Central memory CD4-positive, alpha-beta T cell (primary cell): Measurements from ENCODE around the gene KIRREL3.

Experiments
- DNase-seq: peaks from one replicate; pipeline ENCODE4 v3.0.0; 2022
- total RNA-seq, 3 experiments: gene quantifications; one replicate each; lab custom pipeline; 2026; lab: John Stamatoyannopoulos, UW

KIRREL3 gene
- total RNA-seq, result 0 reads per million in 3 experiments

DNA sequence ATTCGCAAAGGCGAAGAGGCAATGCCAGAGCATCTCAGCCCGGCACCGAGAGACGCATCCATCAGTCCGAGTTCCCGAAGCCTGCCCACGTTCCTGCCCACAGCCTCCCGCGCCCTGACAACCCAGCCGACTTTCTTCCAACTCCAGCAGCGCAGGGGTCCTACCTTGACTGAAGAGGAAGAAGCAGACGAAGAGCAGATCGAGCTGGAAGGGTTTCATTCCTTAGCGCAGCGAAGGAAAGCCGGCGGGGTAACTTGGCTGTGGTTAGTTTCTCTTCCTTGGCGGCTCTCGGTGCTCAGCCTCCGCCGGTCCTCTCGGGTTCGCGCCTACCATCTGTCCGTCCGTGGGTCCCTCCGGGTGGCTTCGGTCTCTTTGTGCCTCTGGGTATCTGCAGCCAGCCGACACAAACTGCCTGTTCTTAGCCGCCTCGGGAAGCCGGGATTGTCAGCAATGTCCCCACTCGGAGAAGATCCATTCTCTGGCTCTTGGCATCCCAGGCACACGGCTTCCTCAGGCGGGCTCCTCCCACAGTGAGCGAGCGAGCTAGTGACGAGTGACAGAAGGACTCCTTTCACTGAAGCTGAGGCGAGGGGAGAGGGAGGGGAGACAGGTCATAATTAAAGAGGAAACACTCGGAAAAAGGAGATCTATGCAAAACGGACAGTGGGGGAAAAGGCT is at the start of gene KIRREL3:
TSS of gene KIRREL3 (minus strand) at position 480 of the 678 bp plus-strand sequence.
- no peak for DNase-seq

DNA sequence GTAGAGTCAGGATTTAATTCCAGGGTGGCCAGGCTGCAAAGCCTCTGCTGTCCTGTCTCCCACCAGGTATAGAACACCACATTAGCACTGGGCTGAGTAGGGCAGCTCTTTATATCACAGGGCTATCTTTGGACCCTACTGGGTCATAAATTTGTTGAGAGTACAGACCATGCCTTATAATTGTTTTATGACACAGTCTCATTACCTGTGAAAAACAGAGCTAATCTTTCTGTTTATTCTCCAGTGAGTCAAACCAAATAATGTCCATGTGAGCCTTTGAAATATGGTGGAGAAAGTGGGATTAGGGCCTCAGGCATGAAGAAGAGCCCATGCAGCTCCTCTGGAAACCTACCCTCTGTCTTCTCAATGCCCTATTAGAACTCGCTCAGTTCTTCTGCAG is 49.6 kb upstream of the KIRREL3 start:
- no peak for DNase-seq

DNA sequence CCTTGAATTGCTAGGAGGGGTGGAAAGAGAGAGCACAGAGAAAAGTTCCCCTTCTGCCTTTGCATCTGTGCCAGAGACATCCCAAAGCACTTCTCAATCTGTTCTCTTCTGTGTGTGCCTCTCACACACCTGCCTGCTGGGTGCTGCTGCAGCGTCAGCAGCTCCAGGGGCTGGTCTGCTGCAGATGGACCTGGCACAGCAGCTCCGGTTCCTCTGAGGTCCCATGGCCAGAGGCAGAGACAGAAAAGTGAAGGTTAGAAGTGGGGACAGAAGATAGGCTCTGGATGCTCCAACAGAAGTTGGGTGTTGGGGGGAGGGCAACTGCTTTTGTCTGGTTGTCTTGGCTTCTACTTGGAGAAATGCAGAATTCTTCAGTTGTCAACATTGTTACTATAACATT is 48.9 kb upstream of the KIRREL3 start:
- no peak for DNase-seq

DNA sequence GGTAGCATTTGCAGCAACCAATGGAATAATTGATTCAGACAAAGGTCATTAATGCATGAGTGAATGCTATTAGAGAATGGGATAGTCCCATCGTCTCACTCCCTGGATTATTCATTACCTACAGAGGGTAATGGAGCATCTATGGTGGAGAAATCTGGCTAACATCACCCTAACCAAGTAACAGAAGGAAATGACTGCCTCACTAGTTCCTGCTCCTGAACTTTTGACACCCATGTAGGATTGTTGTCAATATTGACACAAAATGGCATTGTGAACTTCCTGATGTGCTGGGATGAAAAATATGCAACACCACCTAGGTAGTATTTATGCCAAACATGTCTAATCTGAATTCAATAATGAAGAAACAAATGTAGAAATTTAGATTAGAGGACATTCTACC is 44.0 kb upstream of the KIRREL3 start:
- no peak for DNase-seq

DNA sequence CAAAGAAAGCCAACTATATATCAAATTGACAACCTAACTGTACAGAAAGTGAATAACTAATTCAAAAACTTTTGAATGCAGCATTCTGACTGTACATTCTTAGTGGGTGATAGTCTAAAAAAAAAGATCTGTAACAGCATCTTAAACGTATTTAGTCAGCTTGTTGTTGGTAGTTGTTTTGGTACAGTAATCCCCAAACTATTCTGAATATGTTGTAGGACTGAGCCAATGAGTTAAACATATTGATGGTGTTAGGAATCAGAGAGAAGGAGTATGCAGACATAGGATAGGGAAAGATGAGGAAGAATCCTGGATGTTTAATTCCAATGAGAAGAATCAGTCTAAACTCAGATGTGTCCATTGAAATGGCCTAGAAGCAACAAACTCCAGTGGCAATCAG is 41.9 kb upstream of the KIRREL3 start:
- DNase-seq, result no peak

DNA sequence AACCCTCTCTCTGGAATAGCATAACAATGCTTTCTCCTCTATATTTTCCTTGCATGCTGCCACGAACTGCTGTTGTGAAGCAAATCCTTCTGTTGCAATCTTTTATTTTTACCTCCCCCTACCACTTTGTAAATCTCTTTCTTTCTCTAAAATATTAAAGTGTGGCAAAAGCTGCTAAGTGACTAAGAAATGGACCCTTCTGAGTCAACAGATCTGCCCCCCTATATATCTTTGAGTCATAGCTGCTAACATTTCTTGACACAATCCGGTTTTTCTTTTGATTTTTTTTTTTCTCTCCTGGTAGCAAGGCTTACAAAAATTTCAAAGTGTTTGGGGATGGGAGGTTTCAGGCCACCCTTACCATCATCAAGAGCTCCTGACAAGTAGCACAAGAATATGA is 39.0 kb upstream of the KIRREL3 start:
- DNase-seq, result no peak

DNA sequence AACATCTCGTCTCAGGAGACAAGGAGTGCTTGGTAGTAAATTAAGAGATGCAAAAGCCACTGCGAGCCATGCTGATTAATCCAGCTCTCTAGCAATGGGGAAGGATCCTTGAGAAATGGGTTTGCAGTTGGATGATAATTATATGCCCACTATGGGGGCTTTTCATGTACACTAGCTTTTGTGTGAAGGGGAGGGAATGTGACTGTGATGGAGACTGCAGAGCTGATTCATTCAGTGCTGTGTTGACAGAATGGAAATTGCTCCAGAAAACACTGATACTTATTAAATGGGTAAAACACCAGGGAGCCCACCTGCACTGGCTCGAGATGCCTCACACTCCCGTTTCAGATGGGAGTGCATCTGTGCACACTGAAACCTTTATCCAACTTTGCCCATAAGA is 37.0 kb upstream of the KIRREL3 start:
- no peak for DNase-seq

DNA sequence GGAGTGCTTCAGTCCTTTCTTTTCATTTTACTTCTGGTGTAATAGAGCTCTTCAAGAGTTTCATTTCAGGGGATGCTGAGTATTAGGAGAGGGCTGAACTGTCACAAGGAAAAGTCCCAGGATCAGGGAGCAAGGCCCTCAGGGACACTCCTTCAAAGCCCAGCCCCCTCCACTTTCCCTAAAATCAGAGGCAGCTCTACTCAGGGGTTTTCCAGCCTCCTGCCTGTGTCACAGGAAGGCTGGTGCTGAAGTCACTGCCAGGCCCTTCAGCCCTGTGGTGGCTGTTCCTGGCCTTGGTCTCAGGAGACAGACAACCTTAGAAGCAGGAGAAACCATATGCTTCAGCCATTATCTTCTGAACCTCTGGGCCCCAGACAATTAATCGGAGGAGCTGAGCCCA is 36.4 kb upstream of the KIRREL3 start:
- no peak for DNase-seq

DNA sequence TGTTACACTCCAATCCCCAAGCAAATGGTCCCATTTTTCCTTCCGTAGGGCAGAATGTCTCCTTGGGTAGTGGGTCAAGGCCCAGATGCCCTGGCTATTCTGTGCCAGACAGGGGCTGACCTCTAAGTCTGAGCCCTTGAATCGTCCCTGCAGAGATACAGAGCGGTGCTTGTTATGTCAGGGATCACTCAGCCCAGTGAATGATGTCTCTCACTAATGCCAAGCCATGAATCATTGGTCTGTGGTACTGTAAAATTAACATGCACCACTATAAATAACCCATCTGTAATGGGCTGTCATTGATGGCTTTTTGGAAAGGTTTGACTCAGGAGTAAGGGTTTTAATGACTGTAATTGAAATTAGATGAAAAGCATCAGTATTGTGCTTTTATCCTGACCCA is 35.3 kb upstream of the KIRREL3 start:
- no peak for DNase-seq

DNA sequence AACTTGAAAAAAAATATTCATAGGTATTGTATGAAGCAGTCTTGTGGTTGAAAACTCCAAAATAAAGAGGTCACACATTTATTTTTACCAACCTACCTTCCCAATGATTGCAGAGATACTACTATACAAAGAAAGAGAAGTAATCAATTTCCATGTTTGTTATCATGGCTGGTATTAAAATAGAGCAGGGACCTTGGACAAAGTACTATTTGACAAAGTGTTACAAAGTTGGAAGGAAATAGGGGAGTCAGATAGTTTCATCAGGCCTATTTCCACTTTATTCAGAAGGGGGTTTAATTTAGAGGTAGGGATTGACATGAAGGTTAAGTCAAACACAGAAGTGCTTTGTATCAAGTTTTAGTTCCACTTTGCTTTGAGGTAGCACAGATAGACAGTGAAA is 34.4 kb upstream of the KIRREL3 start:
- no peak for DNase-seq

DNA sequence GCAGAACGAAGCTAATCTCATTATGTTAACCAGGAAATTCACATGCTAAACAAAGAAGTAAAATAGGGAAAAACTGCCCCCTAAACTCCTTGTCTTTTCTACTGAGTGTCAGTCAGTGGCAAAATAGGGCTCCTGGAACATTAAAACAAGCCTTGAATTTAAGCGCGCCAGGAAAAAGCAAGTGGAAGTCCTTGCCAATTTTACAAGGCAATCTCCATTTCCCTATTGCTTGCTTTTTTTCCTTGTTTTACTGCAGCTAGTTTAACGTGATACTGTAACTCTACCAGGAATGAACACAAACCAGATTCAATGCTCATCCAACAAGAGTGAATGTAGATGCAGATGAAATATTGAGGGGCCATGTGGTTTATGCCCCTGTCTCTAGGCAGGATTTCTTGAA is 28.1 kb upstream of the KIRREL3 start:
- no peak for DNase-seq

DNA sequence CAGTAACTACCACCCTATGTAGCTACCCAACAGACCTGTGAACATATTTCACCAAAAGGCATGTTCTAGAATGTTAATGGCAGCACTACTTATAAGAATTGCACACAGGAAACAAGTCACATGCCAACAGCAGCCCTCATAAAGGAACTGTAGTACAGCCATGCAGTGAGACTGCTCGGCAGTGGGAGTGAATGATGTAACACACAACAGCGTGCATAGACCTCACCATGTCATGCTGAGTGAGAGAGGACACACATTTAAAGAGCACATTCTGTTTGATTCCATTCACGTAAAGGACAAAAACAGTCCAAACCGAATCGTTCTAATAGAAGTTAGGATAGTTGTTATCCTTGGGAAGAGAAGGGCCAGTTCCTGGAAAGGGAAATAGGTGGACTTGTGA is 27.2 kb upstream of the KIRREL3 start:
- DNase-seq, result no peak

DNA sequence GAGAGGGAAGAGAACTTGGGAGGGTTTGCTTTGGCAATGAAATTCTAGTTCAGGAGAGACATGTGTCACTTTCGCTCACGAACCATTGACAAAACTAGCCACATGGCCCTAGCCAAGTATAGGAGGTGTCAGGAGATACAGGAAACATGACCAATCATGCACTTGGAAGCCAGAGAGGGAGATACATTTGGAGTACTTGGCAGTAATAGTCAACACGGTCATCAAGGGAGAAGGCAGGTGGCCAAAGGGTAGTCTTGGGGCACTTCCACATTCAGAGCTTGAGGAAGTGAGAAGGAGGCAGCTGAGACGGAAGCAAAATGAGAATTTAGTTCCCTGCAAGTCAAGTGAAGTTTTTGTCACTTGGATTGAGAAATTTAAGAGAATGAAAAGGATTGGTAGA is 26.4 kb upstream of the KIRREL3 start:
- DNase-seq, result no peak

DNA sequence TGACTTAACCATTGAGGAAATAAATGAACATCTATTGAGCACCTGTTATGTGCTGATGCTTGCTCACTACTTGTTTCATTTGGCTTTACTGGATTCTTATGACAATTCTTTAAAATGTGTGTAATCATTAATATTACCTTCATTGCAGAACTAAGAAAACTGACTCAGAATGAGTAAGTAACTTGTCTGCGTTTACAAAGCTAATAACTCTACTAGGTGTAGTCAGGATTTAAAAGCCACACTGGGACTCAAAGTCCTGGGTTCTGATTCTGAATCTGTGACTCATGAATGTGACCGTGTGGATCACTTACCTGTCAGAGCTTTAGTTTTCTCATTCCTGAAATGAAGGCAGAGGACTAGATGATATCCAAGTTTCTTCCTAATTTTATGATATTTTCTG is 23.4 kb upstream of the KIRREL3 start:
- no peak for DNase-seq

DNA sequence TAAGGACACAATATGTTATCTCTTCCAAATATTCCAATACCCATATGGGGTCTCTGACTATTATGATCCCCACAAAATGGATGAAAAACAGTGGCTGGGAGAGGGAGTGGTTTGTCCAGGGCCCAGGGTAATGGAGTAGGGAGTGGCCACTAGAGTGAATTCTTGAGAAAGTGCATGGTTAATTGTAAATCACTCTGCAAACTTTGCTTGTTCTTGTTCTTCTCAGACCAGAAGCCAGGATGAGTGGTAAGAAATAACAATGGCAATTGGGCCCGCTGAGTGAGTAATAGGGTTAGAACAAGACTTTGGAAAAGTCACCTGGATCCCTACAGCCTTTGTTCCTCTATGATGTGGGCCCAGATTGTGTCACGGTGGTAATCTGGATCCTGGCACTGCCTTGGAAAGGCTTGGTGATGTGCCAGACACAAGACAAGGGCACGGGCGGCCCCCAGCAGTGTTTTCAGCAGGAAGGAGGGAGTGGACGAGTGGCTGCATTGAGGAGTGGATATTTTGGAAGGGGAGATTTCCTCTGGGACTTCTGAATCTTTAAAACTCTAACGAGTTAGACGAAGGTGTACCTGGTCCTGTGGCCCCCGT is 18.2 kb upstream of the KIRREL3 start:
- DNase-seq, result no peak

DNA sequence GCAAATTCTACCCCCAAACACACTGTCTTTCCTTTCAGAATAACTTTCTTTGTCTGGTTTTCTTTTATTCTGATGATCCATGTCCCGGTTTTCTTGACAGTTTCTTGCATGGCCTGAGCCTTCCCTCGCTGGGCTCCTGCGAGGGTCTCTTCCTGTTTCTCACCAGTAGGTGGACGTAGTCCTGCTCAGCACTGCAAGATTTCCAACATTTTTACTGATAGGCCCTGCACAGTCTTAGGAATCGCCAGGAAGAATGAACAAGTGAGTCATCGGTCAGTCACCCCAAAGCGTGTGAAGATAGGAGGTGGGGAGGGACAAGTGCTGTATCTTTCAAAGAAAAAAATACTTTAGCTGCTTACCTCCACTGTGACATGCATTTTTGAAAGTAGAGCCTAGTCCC is 16.9 kb upstream of the KIRREL3 start:
- no peak for DNase-seq

DNA sequence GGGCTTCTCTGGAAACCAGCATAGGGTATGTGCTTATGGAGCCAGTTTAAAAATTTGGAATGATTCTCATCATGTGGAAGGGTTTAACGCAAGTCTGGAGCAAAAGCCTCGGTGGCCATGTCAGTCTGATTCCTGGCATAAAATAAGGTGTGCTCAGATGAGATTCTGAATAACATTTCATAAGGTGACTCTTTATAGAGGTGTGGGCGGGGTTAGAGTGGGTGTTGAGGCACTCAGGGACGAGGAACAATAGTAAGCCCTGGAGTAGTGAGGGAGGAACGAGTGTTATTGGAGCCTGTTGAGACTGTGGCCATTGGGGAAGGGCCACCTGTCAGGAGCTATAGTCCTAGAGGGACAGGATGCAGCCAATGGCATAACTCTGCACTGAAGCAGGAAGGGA is 13.0 kb upstream of the KIRREL3 start:
- DNase-seq, result no peak

DNA sequence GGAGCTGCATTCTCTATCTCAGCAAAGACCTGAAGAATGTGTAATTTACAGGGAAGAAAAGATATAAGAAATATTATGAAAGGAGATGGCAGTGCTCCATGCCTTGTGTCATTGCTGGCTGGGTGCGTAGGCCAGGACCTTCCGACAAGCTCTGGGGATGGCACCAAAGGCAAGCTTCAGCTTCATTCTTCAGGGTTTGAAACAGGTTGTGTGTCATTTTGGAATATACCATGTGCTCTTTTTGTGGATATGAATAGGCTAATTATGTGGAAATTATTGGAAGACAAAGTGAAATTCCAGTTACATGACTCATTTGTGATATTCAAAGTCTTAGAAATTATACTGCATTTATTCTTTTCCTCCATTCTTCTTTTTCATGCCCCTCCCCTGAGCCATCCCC is 5.7 kb upstream of the KIRREL3 start:
- DNase-seq, result no peak

DNA sequence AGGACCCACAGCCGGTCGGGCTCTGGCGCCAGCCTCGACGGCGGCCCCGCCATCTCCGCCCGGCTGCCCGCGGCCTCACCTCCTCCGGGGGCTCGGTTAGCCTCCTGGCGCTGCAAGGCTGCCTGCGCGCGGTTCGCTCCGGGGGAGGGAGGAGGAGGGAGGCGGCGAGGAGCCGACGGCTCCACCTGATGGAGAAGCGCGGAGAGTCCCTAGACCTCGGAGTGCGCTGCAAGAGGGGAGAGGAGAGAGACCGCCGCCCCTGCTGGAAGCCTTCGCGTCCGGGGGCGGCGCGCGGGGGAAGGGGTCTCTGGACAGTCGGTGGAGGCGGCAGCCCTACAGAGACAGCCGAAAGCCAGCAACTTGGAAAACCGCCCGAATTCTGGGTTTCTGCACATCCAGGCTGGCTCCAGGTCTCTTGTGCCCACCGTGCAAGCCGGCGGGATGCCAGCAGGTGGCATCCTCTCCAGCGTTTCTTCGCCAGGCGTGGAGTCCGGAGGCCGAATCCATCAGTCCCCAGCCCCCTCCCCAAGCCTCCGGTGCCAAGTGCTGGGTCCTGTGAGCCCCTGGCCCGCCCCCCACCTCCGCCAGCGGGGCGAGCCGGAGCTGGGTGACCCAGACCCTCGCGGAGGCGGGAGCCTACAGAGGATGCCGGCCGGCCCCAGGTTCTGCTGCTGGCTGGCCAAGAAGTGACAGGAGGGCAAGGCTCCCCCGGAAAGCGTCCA is 2.9 kb upstream of the KIRREL3 start:
- no peak for DNase-seq

DNA sequence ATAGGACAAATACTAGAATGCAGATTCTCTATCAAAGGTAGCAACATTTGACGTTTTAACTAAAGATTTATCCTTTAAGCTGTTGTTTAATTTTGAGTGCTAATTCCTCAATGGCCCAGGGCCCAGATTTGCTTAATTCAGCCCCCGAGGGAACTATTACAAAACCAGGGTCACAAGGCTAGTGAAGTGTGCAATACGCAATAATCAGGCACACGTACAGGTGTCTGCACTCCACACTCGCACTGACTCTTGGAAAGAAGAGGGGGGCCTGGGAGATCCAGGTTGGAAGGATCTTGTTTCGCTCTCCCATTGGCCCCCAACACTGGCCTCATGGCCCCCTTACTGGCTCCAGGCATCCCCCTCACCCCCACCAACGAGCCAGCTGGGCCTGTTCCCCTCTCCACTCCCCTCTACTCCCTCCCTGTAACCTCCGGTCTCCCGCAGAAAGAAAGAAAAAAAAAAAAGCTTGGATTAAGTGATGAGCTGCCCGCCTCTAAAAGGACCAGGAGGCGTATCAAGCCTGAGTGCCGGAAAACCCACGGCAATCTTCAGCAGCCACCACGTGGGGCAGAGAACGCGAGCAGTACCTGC is 2.2 kb upstream of the KIRREL3 start:
- DNase-seq, result no peak

DNA sequence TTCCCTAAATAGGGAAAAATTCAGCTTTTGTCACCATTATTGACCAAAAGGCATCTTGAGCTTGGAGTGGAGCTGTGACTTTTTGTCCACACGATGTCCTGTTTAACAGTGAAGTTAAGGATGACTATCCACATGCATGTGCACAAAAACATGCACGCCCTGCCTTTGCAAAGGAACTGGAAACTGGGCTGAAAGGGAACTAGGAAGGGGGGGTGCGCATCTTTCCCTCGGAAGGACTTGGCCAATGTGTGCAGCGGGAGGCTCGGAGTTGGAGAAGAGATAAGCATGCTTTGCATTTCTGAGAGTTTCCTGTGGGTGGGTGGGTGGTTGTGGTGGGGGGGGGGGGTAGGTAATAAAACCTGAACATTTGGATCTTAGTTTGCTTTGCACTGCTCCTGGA is 411 bp upstream of the KIRREL3 start:
- DNase-seq, result no peak

DNA sequence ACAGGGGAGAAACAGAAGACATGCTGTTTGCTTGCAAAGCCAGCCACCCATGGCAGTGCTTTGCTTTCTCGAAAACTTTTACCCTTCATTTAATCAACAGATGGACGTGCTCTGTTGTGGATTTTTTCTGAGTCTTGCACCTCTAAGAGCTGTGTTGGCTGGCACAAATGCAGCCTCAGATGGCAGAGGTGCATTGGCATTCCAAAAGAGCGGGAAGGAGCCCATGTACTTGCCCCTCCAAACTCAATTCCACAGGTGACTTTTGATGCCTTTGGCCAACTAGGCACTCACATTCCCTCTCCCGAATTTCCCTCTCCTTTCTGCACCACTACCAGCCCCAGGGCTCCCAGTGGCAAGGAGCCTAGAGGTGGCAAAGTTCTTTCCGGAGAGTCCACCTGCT is 1.2 kb downstream of the KIRREL3 start:
- DNase-seq, result no peak

DNA sequence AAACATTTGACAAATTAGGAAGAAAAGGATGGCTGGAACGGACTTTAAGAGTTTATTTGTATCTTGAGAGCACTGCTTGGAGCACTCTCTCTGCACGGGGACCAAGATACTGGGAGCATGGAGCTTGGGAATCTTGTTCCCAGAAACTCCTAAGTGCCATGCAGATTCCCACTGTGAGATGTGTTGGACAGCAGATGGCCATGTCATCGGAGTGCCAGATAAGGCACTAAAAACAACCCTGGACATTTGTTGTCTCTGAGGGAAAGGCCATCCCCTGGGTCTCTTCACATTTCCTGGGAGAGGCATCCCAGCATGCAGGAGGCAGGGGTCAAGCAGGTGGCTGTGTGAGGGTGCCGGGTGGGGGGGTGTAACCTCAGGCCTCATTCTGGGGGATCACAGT is 2.9 kb downstream of the KIRREL3 start:
- DNase-seq, result no peak

DNA sequence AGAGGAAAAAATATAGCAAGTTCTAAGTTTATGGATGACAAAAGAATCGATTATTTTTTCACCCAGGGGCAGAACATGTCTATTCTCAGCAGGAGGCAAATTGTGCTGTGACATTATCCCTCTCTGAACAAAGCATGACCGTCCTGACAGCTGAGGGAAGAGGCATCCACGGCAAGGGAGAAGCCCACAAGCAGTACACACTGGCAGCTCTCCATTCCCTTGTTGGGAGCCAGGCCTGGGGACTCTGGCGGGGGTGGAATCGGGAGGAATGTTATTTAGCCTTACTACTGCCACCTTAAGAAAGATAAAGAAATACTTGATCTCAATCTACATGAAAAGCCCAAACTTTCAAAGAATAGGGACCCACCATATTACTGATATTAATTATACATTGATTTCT is 3.4 kb downstream of the KIRREL3 start:
- DNase-seq, result no peak
